ENCODE data around the gene WASF1.

The WASF1 gene

DNA sequence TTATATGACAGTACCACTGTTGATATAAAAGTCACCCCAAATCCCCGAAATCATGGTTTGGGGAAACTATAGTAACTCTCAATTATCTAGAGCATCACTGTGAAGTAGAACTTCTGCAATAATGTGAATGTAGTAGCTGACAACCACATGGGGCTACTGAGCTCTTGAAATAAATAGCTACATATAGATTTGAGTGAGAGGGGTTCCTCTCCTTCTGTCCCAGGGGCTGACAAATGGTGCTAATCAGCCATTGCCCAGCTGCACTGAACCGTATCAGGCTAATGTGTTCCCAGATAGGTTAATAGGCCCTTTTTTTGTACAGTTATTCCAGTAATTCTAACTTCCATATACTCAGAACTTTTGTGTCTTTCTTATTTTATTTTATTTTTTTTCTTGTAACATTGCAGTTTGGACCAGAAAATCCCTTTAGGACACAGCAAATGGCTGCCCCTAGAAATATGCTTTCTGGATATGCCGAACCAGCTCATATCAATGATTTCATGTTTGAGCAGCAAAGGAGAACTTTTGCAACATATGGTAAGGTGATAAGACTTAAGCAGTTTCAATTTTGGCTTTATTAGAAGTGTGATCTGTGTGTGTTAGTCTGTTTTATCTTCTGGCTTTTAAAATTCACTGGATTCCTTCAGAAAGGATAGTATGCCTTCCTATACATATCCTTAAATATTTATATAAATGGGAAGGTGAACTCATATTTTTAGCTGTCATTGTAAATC lies 21.8 kb upstream of the WASF1 start:
- H3K36me3 ChIP-seq (replicated peaks; ENCODE audit: low read depth, low read length): no peaks in the 10 kb centered on the region
- no peaks in the 10 kb centered on the region for H3K27me3 ChIP-seq (ENCODE audit: low read depth, low read length)
- no peaks in the 10 kb centered on the region for H3K79me2 ChIP-seq (ENCODE audit: low read length)
- H3K4me2 ChIP-seq (ENCODE audit: low read length): no peak overlapping the region
- H2AFZ ChIP-seq (ENCODE audit: low read depth, low read length): no peak overlapping the region
- H3K4me1 ChIP-seq (ENCODE audit: low read length): peaks cover 17% of the 10 kb centered on the region
- no peak overlapping the region for H3K27ac ChIP-seq (ENCODE audit: low read length)
- TF ChIP-seq, protein P1, sequence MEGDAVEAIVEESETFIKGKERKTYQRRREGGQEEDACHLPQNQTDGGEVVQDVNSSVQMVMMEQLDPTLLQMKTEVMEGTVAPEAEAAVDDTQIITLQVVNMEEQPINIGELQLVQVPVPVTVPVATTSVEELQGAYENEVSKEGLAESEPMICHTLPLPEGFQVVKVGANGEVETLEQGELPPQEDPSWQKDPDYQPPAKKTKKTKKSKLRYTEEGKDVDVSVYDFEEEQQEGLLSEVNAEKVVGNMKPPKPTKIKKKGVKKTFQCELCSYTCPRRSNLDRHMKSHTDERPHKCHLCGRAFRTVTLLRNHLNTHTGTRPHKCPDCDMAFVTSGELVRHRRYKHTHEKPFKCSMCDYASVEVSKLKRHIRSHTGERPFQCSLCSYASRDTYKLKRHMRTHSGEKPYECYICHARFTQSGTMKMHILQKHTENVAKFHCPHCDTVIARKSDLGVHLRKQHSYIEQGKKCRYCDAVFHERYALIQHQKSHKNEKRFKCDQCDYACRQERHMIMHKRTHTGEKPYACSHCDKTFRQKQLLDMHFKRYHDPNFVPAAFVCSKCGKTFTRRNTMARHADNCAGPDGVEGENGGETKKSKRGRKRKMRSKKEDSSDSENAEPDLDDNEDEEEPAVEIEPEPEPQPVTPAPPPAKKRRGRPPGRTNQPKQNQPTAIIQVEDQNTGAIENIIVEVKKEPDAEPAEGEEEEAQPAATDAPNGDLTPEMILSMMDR (IDR thresholded peaks at IDR 0.05; ENCODE audit: low read depth, low read length): no peak
- no peak for TF ChIP-seq EZH2phosphoT487 (IDR thresholded peaks at IDR 0.05; ENCODE audit: low read depth)
- H3K9ac ChIP-seq (ENCODE audit: low read length): no peak overlapping the region
- no peaks in the 10 kb centered on the region for H4K20me1 ChIP-seq (ENCODE audit: insufficient read depth, low read length)
- no peaks in the 10 kb centered on the region for H3K9me3 ChIP-seq (ENCODE audit: insufficient read depth, low read length)
- no peak overlapping the region for H3K4me3 ChIP-seq (ENCODE audit: low read length)

- Histone ChIP-seq H3K4me1 (ENCODE audit: low read length) (no peaks in the 10 kb centered on the region), H3K9me3 (ENCODE audit: insufficient read depth, low read length) (no peaks in the 10 kb centered on the region), H3K9ac (ENCODE audit: low read length) (no peak overlapping the region), H3K79me2 (ENCODE audit: low read length) (no peaks in the 10 kb centered on the region), H2AFZ (ENCODE audit: low read depth, low read length) (no peak overlapping the region), H3K27me3 (ENCODE audit: low read depth, low read length) (no peaks in the 10 kb centered on the region), H3K4me2 (ENCODE audit: low read length) (no peak overlapping the region), H3K4me3 (ENCODE audit: low read length) (no peak overlapping the region), H3K27ac (ENCODE audit: low read length) (no peak overlapping the region), H4K20me1 (ENCODE audit: insufficient read depth, low read length) (no peaks in the 10 kb centered on the region), H3K36me3 (replicated peaks; ENCODE audit: low read depth, low read length) (no peaks in the 10 kb centered on the region)
- TF ChIP-seq EZH2phosphoT487 (IDR thresholded peaks at IDR 0.05; ENCODE audit: low read depth): no peak
- TF ChIP-seq, protein P1 (IDR thresholded peaks at IDR 0.05; ENCODE audit: low read depth, low read length): no peak
Measured at GRCh38 chr6:110198561-110198960, 19.1 kb upstream of the WASF1 start.

- no peak overlapping the region for H2AFZ ChIP-seq (ENCODE audit: low read depth, low read length)
- H3K9ac ChIP-seq (ENCODE audit: low read length): no peak overlapping the region
- H3K79me2 ChIP-seq (ENCODE audit: low read length): no peaks in the 10 kb centered on the region
- no peaks in the 10 kb centered on the region for H3K4me1 ChIP-seq (ENCODE audit: low read length)
- H3K4me2 ChIP-seq (ENCODE audit: low read length): no peak overlapping the region
- H3K9me3 ChIP-seq (ENCODE audit: insufficient read depth, low read length): no peaks in the 10 kb centered on the region
- no peak overlapping the region for H3K27ac ChIP-seq (ENCODE audit: low read length)
- H3K36me3 ChIP-seq (replicated peaks; ENCODE audit: low read depth, low read length): no peaks in the 10 kb centered on the region
- no peak for TF ChIP-seq EZH2phosphoT487 (IDR thresholded peaks at IDR 0.05; ENCODE audit: low read depth)
- TF ChIP-seq, protein P1 (IDR thresholded peaks at IDR 0.05; ENCODE audit: low read depth, low read length): no peak
- no peaks in the 10 kb centered on the region for H4K20me1 ChIP-seq (ENCODE audit: insufficient read depth, low read length)
- H3K4me3 ChIP-seq (ENCODE audit: low read length): no peak overlapping the region
- no peaks in the 10 kb centered on the region for H3K27me3 ChIP-seq (ENCODE audit: low read depth, low read length)
Measured at GRCh38 chr6:110196874-110197273, 17.4 kb upstream of the WASF1 start.

- Histone ChIP-seq H3K79me2 (ENCODE audit: low read length) (peaks cover 9% of the 10 kb centered on the region; the same call in 1 of the 2 replicates), H2AFZ (ENCODE audit: low read depth, low read length) (no peak overlapping the region), H4K20me1 (ENCODE audit: insufficient read depth, low read length) (no peaks in the 10 kb centered on the region), H3K27ac (ENCODE audit: low read length) (no peak overlapping the region), H3K4me1 (ENCODE audit: low read length) (no peaks in the 10 kb centered on the region), H3K36me3 (replicated peaks; ENCODE audit: low read depth, low read length) (no peaks in the 10 kb centered on the region), H3K4me3 (ENCODE audit: low read length) (no peak overlapping the region), H3K9me3 (ENCODE audit: insufficient read depth, low read length) (no peaks in the 10 kb centered on the region), H3K27me3 (ENCODE audit: low read depth, low read length) (no peaks in the 10 kb centered on the region), H3K9ac (ENCODE audit: low read length) (no peak overlapping the region), H3K4me2 (ENCODE audit: low read length) (no peak overlapping the region)
- TF ChIP-seq EZH2phosphoT487 (IDR thresholded peaks at IDR 0.05; ENCODE audit: low read depth): no peak
- TF ChIP-seq, protein P1 (IDR thresholded peaks at IDR 0.05; ENCODE audit: low read depth, low read length): no peak
Measured at GRCh38 chr6:110195639-110196038, 16.2 kb upstream of the WASF1 start.
